GM19193 (cell line): Measurements from ENCODE around the gene SHPK.

Experiments used
- POLR2A ChIP-seq: IDR thresholded peaks from 4 replicates; pipeline ENCODE4 v1.6.1; 2011; ENCODE audit not compliant: insufficient read depth, insufficient read length; ENCODE audit errors: extremely low read depth

The SHPK gene

DNA sequence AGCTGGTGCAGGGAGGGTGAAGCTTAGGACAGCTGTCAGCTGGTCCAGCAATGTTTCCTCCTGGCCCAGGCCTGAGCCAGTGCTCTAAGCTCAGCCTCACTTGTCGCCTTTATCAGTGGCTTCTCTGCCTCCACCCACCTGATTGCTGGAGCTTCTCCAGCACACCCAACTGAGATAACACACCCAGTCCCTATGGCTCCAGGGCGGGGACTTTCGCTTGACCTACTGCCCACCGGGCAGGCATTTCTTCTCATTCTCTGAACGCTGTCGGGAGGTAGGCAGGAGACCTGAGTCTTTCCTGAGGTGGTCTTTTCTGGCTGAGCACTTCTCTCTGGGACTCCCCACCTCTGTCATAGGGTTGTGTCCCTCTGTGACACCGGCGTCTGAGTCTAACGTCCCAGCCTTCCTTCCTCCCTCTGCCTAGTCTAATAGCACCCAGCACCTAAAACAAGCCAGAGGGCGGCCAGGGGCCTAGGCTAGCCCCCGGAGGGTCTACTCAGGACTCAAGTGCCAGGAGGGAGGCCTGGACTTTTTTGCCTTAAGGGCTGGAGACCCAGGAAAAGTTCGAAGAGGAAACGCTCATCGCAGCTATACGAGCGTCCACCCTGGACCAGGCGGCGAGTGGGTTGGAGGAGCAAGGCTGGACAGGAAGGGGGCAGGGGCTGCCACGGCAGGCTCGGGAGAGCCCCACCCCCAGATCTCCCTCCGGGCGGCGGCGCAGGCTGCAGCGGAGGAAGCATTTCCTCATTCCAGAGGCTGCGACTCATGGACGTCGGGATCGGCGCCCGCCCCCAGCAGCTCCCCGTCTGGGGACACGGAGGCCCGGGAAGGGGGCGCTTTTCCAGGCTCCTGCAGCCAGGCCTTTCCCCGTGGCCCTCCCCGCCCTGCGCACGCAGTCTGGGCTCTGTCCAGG lies 31.6 kb upstream of the SHPK start:
- TF ChIP-seq POLR2A: no peak

DNA sequence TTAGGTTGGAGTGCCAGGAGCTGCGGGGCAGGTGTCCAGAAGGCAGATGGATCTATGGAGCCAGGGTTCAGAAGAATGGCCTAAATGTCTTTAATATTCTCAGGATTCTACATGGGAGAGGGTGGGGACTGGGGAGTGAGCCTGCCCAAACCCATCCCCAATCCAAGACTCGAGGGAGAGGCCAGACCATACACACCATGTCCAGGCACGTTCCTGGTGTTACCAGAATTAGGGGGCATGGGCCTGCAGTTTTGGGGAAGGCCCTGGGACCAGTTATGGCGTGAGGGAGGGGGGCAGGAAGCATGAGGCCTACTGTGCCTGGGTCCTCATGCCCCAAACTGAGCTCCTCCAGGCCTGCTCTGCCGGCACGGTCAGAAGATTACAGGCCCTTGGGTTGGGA lies 30.5 kb upstream of the SHPK start:
- no peak for TF ChIP-seq POLR2A

DNA sequence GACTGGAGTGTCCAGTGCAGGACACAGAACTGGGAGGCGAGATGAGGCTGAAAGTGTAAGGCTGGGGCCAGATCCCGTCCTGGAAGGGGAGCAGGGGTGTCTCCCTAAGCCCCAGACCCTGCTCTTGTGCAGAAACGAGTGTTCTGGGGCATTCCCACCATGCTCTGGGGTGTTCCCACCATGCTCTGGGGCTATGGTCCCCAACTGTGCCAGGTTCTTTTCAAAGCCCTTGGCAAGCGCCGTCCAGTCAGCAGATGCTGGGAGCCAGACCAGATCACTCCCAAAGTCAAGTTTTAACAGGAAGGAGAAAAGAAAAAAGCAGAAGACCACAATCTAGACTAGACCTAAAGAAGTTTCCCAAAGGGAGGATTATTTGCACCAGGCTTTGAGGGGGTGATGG lies 29.8 kb upstream of the SHPK start:
- TF ChIP-seq POLR2A: no peak

DNA sequence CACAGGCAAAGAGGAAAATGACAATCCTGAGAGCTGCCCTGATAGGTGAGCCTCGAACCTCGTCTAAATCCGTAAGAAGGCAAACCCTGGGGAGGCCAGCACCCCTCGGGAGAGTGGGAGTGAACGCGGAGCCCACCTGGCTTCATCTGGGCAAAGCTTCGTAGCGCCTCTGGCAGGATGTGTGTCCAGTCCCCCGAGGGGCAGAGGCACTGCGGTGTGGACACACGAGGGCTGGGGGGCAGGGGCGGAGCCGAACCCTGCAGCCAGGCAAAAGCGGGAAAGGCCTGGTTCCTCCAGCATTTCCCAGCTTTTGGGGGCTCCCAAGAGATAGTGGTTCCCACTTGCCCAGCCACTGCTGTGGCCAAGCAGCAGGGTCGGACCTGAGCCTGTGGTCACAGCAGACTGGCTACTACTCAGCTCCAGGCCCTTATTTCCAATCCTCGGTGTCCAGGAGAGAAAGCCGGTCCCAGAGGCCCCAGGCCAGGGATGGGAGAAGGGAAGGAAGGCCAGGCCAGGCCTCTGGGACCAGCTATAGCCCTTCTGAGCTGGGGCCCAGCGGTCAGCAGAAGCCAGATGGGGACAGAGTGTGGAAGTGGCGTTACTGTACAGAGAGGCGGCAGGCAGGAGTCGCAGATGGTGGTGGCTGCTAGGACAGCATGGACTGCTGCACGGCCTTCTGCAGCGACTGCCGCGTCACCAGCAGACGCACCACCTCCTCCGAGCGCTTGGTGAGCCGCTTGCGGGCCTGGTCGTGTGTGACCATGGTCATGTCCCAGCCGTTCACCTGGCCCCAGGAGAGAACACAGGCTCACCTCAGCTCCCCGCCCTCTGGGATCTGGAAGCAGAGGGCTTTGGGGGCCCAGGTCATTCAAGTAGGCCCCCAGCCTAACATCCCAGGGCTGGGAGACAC lies 27.3 kb upstream of the SHPK start:
- TF ChIP-seq POLR2A: no peak

DNA sequence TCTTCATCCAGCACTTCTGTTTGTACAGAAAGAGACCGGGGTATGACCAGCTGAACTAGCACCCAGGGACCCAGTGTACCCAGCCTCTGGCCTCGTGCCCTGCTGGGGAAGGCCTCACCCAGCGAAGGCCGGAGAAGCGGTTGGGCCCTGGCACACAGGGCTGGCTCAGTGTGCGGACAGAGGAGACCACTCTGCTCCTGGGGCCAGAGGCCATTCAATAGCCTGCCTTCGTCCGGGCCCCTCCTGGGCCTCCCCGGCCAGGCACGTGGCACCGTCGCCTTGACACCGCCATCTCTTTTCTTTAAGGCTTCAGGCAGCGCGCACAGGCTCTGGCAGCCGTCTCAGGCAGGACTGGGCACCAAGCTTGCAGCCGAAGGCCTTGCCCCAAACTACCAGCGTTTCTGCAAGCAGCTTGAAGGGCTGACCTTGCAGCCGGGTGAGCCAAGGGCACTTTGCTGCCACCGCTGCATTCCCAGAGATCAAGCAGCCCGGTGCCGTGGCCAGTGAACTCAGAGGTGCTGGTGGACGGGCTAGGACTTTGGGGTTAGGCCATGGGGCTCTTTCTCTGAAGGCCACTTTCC lies 24.4 kb upstream of the SHPK start:
- no peak for TF ChIP-seq POLR2A

DNA sequence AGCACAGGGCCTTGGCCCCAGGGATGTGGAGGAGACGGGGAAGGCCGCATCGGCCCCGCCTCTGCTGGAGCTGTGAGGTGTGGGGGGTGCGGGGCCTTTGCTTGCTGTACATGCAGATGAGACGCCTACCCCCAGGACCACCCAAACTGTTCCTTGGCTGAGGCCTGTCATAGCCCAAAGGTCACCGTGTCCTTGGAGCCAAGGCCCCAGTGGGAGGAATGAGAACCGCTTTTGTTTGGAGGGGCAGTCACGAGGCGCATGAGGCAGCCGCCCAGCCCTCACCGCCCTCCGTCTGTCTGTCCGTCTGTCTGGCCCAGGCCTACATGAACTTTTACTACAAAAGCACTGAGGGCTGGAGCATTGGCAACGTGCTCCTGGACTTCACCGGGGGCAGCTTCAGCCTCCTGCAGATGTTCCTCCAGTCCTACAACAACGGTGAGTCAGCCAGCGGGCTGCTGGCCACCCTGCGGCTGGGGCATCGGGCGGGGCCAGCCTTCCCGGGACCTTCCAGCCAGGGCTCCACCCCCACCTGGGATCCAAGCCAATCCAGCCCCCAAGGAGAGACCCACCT lies 23.6 kb upstream of the SHPK start:
- TF ChIP-seq POLR2A: no peak

DNA sequence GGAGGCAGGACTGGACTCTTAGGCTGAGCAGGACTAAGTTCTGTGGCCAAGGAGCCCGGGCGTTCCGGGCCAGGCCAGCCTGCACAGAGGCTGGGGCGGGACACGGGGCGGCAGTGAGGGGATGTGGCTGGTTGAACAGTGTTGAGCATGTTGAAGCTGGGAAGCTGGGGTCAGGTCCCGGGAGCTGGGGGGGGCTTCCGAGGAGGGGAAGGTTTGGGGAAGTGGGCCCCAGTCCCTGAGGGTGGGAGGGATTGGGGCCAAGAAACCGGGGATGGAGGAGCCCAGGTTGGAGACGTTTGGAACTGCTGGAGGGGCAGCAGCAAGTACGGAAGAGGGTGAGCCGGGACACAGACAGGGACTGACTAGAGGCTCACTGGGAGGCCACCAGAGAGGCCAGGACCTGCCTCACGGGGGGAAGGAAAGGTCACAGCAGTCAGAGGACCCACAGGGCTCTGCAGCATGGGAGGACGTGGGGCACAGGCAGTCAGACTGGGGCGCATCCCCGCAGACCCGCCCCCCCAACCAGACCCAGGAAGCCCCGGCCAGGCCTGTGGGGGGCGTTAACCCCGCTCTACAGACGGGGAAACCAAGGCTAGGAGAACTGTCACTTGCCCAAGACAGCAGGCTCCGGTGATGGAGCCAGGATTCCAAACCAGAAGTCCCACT lies 22.9 kb upstream of the SHPK start:
- no peak for TF ChIP-seq POLR2A

DNA sequence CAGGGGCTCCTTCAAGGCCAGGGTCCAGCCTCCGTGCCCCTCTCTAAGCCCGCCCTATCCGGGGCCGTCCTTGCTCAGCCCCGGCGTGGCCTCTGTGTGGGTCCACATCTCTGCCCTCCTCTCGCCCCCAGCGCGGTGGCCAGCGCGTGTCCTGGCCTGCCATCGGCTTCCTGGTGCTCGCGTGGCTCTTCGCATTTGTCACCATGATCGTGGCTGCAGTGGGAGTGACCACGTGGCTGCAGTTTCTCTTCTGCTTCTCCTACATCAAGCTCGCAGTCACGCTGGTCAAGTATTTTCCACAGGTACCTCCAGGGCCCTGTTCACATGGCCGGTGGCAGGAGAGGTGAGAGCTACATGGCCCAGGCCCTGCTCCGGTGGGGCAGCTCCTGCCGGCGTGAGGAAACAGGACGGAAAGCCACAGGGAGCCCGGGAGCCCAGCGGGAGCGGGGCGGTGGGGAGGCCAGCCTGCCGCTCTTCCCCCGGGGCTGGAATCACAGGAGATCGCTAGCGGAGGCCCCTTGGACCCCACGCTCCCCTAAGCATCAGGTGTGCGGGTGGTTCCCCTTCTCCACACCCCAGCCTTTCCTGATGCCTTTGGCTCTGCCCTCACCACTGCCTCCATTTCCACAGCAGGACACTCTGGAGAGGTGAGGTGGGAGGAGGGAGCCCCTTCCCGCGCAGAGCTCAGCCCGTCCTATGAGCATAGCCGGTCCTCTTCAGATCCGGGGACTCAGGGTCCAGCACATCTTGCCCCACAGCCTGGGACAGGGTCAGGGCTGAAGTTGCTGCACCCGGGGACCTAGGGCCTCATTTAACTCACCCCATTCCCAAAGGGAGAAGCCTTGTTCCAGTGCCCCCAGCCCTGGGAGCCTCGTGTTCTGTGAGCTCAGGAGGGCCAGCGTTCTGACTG lies 22.1 kb upstream of the SHPK start:
- no peak for TF ChIP-seq POLR2A

DNA sequence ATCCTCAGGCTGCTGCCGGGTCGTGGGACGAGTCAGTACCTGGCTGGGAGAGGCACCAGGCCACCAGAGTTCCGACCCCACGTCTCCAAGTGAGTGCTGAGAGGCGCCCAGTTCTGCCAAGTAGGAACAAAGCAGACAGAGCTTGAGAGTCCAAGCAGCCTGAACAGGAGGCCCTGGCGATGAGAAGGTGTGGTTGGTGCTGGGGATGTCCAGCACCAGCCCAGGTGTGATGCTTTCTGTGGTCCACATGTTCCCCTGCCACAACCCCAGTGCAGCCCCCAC lies 21.5 kb upstream of the SHPK start:
- TF ChIP-seq POLR2A: no peak

DNA sequence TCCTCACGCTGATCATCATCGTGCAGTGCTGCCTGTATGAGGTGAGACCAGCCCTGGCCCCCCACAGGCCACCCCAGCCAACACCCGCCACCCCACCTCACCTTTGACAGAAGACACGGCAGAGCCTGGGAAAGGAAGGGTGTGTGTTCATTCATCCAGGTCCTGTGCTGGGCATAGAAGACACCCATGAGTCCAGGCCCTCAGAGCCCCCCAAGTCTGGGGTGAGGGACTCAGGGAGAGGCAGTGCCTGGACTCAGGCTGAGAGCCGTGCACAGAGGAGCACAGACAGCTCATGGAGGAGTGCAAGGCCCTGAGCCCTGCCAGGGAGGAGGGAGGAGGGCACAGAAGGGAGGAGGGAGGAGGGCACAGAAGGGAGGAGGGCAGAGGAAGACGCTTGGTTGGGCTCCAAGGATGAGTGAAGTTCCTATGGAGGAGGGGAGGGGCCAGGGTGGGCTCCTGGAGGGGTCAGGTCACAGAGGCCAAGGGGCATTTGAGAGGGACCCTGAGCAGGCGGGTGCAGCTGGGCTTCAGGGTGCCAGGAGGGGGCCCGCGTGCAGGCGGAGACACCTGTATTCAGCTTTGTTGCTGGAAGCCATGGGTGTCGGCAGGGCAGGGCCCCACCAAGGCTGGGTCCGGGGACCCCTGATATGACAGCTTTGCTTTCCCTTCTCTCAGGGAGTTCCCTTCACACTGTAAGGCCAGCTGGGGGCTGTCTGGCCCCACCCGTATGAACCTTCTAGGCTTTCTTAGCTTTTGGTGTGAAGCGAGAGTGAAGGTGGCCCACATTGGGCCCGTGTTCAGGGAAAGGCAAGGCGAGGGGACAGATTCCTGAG lies 20.9 kb upstream of the SHPK start:
- no peak for TF ChIP-seq POLR2A

DNA sequence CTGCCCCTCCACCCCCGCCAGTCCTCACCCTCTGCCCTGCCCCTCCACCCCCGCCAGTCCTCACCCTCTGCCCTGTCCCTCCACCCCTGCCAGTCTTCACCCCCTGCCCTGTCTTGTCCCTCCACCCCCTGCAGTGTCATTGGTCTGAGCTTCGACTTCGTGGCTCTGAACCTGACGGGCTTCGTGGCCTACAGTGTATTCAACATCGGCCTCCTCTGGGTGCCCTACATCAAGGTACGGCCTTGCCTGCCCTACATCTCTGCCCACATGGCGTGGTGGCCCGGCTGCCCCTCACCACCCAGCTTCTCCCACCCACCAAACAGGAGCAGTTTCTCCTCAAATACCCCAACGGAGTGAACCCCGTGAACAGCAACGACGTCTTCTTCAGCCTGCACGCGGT lies 20.3 kb upstream of the SHPK start:
- TF ChIP-seq POLR2A: no peak

DNA sequence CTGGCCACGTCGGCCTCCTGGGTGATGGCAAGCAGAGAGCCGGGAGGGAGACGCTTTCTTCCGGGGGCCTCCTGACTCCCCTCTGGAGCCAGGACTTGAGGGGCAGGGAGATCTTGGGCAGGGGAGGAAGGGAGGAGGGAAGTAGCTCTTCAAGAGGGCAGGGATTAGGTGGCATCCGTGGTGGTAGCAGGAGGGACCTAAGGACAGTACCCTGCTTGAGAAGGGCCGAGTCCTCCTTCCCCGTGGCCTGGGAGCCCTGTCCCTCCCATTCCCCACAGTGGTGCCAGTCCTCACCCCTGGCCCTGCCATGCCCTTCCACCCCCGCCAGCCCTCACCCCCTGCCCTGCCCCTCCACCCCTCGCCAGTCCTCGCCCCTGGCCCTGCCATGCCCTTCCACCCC lies 19.7 kb upstream of the SHPK start:
- TF ChIP-seq POLR2A: no peak
